Fibroblast of lung (primary cell): Measurements from ENCODE around the gene MRNIP.

Source experiments
- CTCF ChIP-seq, 2 donors: IDR thresholded peaks in 1 of 2; conservative IDR thresholded peaks in 1 of 2; 1 replicate in 1 of 2; 2 replicates in 1 of 2; pipeline ENCODE4 v1.5.1; 2011 to 2012; ENCODE audit warnings: low read length in 2 of 2, control low read depth in 1 of 2, inconsistent platforms in 1 of 2, low read depth in 1 of 2, mild to moderate bottlenecking in 1 of 2
- EZH2 ChIP-seq: IDR thresholded peaks from 2 replicates; pipeline ENCODE4 v1.5.1; 2012; ENCODE audit warnings: low read length, control low read depth, mild to moderate bottlenecking; ENCODE audit errors: missing control alignments

- TF ChIP-seq CTCF (conservative IDR thresholded peaks at IDR 0.05 in 1 of 2, IDR thresholded peaks at IDR 0.05 in 1 of 2; ENCODE audit: low read depth in 1 of 2, low read length in 2 of 2) (no peak), EZH2 (no peak)
Observed at GRCh38 chr5:179797741-179798140, 60.9 kb downstream of the MRNIP start.
